ENCODE results near the gene CD93. TPM values are rescaled to one million over a fixed set of nuclear protein-coding genes. Genes with fewer than 3 reads are reported as not detected.

Gene CD93
- total and polyA plus RNA-seq, 2 donors from 2014 or later = 9.9 to 104 TPM

DNA sequence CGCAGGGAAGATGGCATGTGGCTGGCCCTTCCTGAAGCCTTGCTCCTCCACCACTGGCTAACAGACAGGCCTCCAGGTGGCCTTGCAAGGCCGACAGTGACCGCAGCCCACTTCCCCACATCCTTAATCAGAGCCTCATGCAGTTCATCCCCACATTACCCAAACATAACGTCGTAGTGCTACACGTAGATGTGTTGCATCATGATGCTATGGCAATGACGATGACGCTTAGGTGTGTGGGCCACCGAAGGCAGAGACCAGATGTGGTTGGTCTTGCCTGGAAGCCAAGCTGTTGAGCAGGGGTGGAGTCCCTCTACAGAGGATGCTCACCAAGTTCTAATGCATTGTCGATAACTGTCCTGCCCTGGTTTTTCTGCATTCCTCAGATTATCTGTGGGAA is 5.6 kb downstream of the CD93 start:
- DNase-seq (no peak), FAIRE-seq (no peak)
- Histone ChIP-seq H3K36me3 (ENCODE audit: control insufficient read depth in 2 of 3, insufficient read depth in 3 of 3, low read length in 3 of 3) (no peaks in the 10 kb centered on the region), H3K4me3 (ENCODE audit: low read length in 3 of 3) (no peak overlapping the region), H3K9me3 (ENCODE audit: control insufficient read depth in 2 of 3, insufficient read depth in 1 of 3, low read length in 3 of 3) (no peaks in the 10 kb centered on the region), H3K9ac (ENCODE audit: low read length in 3 of 3) (no peak overlapping the region), H3K4me1 (ENCODE audit: control insufficient read depth in 2 of 3, insufficient read depth in 2 of 3, low read depth in 1 of 3, low read length in 3 of 3) (peaks cover 0 to 2% (median 0%) of the 10 kb centered on the region in 3 donors), H3K27me3 (ENCODE audit: control insufficient read depth, insufficient read depth, low read length) (no peaks in the 10 kb centered on the region), H3K27ac (ENCODE audit: low read depth in 2 of 2, low read length in 2 of 2) (no peak overlapping the region)
- TF ChIP-seq, protein P1, sequence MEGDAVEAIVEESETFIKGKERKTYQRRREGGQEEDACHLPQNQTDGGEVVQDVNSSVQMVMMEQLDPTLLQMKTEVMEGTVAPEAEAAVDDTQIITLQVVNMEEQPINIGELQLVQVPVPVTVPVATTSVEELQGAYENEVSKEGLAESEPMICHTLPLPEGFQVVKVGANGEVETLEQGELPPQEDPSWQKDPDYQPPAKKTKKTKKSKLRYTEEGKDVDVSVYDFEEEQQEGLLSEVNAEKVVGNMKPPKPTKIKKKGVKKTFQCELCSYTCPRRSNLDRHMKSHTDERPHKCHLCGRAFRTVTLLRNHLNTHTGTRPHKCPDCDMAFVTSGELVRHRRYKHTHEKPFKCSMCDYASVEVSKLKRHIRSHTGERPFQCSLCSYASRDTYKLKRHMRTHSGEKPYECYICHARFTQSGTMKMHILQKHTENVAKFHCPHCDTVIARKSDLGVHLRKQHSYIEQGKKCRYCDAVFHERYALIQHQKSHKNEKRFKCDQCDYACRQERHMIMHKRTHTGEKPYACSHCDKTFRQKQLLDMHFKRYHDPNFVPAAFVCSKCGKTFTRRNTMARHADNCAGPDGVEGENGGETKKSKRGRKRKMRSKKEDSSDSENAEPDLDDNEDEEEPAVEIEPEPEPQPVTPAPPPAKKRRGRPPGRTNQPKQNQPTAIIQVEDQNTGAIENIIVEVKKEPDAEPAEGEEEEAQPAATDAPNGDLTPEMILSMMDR (IDR thresholded peaks at IDR 0.05; ENCODE audit: borderline replicate concordance, extremely low read depth, insufficient read depth) = no peak
- intact Hi-C loops (cut with DNase I) = no loop called here

GRCh38 chr20:23079926-23080325 is 6.2 kb downstream of the CD93 start:
- Histone ChIP-seq H3K9me3 (ENCODE audit: control insufficient read depth in 2 of 3, insufficient read depth in 1 of 3, low read length in 3 of 3) (no peaks in the 10 kb centered on the region), H3K4me3 (ENCODE audit: low read length in 3 of 3) (no peak overlapping the region), H3K27me3 (ENCODE audit: control insufficient read depth, insufficient read depth, low read length) (no peaks in the 10 kb centered on the region), H3K4me1 (ENCODE audit: control insufficient read depth in 2 of 3, insufficient read depth in 2 of 3, low read depth in 1 of 3, low read length in 3 of 3) (peaks cover 0 to 2% (median 0%) of the 10 kb centered on the region in 3 donors), H3K36me3 (ENCODE audit: control insufficient read depth in 2 of 3, insufficient read depth in 3 of 3, low read length in 3 of 3) (no peaks in the 10 kb centered on the region), H3K9ac (ENCODE audit: low read length in 3 of 3) (no peak overlapping the region), H3K27ac (ENCODE audit: low read depth in 2 of 2, low read length in 2 of 2) (no peak overlapping the region)
- FAIRE-seq = no peak
- TF ChIP-seq, protein P1 (IDR thresholded peaks at IDR 0.05; ENCODE audit: borderline replicate concordance, extremely low read depth, insufficient read depth) = no peak
- DNase-seq = no peak
- intact Hi-C loops (cut with DNase I) = no loop called here

DNA sequence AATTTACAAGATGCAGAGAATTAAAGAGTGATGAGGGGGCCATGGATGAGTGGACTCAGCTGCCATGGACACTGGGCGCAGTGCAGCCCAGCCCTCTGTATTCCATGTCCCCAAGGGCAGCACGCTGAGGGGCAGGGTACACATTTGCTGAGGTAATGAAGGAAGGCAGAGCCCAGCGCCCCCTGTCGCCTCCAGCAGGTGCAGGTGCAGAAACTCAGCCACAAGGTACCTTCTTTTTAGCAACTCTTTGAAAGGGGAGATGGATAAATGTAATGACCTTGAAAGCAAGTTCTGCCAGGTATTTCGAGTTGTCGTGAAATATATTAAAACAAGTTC is 7.1 kb downstream of the CD93 start:
- H3K9me3 ChIP-seq (ENCODE audit: control insufficient read depth in 2 of 3, insufficient read depth in 1 of 3, low read length in 3 of 3) = no peaks in the 10 kb centered on the region
- H3K4me3 ChIP-seq (ENCODE audit: low read length in 3 of 3) = no peak overlapping the region
- no peak overlapping the region for H3K9ac ChIP-seq (ENCODE audit: low read length in 3 of 3)
- FAIRE-seq = no peak
- DNase-seq = no peak
- no peak overlapping the region for H3K27ac ChIP-seq (ENCODE audit: low read depth in 2 of 2, low read length in 2 of 2)
- H3K36me3 ChIP-seq (ENCODE audit: control insufficient read depth in 2 of 3, insufficient read depth in 3 of 3, low read length in 3 of 3) = no peaks in the 10 kb centered on the region
- TF ChIP-seq, protein P1 (IDR thresholded peaks at IDR 0.05; ENCODE audit: borderline replicate concordance, extremely low read depth, insufficient read depth) = no peak
- intact Hi-C loops (cut with DNase I) = no loop called here
- peaks cover 0 to 2% (median 0%) of the 10 kb centered on the region in 3 donors for H3K4me1 ChIP-seq (ENCODE audit: control insufficient read depth in 2 of 3, insufficient read depth in 2 of 3, low read depth in 1 of 3, low read length in 3 of 3)
- no peaks in the 10 kb centered on the region for H3K27me3 ChIP-seq (ENCODE audit: control insufficient read depth, insufficient read depth, low read length)

DNA sequence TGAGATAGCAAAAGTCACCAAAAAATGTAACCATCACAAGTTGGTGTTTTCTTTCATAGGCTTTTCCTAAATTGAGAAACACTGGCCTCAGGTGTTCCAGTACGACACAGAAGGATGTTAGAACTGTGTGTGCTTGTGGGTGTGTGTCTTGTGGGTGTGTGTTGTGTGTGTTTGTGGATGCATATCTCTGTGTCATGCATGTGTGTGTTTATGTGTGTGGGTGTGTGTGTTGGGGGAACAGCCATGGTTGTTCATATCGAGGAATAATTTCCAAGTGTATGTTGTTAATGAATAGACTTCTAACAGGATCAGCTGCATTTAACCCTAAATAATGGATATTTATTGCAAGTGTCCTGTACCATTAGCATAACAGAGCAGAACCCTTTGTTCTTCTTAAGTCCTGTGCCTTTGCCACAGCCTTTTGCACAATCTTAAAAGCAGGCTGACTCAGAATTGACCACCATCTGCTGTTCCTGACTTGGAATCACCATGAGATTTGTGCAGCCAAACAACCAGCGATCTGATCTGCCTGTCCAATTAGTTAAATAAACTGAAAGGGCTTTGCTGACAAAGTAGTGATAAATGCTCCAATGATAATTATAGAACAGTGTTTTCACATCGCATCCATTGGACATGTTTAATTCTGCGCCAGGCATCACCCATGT is 7.6 kb downstream of the CD93 start:
- Histone ChIP-seq H3K4me1 (ENCODE audit: control insufficient read depth in 2 of 3, insufficient read depth in 2 of 3, low read depth in 1 of 3, low read length in 3 of 3) (peaks cover 0 to 2% (median 0%) of the 10 kb centered on the region in 3 donors), H3K9ac (ENCODE audit: low read length in 3 of 3) (no peak overlapping the region), H3K27ac (ENCODE audit: low read depth in 2 of 2, low read length in 2 of 2) (no peak overlapping the region), H3K36me3 (ENCODE audit: control insufficient read depth in 2 of 3, insufficient read depth in 3 of 3, low read length in 3 of 3) (no peaks in the 10 kb centered on the region), H3K9me3 (ENCODE audit: control insufficient read depth in 2 of 3, insufficient read depth in 1 of 3, low read length in 3 of 3) (no peaks in the 10 kb centered on the region), H3K4me3 (ENCODE audit: low read length in 3 of 3) (no peak overlapping the region), H3K27me3 (ENCODE audit: control insufficient read depth, insufficient read depth, low read length) (no peaks in the 10 kb centered on the region)
- intact Hi-C loops (cut with DNase I) = no loop called here
- FAIRE-seq (no peak), DNase-seq (no peak)
- TF ChIP-seq, protein P1 (IDR thresholded peaks at IDR 0.05; ENCODE audit: borderline replicate concordance, extremely low read depth, insufficient read depth) = no peak
